Mucosa of rectum (tissue), 2 donors: ENCODE results near the gene TIMM10B.

ENCODE experiments used
- H3K27ac ChIP-seq, 2 donors: one replicate each; pipeline ENCODE4 v1.7.0; 2013; ENCODE audit warnings: inconsistent platforms in 2 of 2, low read depth in 2 of 2, low read length in 2 of 2
- H3K27me3 ChIP-seq, 2 donors: one replicate each; pipeline ENCODE4 v1.7.0; 2013; ENCODE audit warnings: low read length in 2 of 2; ENCODE audit not compliant: control insufficient read depth in 2 of 2, insufficient read depth in 2 of 2
- H3K36me3 ChIP-seq, 2 donors: one replicate each; pipeline ENCODE4 v1.7.0; 2013; ENCODE audit warnings: low read length in 2 of 2; ENCODE audit not compliant: control insufficient read depth in 2 of 2, insufficient read depth in 2 of 2
- H3K4me1 ChIP-seq, 2 donors: one replicate each; pipeline ENCODE4 v1.7.0; 2013; ENCODE audit warnings: low read length in 2 of 2, mild to moderate bottlenecking in 1 of 2; ENCODE audit not compliant: control insufficient read depth in 2 of 2, insufficient read depth in 2 of 2
- H3K4me3 ChIP-seq, 2 donors: one replicate each; pipeline ENCODE4 v1.7.0; 2013; ENCODE audit warnings: low read length in 2 of 2
- H3K9ac ChIP-seq, 2 donors: one replicate each; pipeline ENCODE4 v1.7.0; 2013; ENCODE audit warnings: low read length in 2 of 2, low read depth in 1 of 2, mild to moderate bottlenecking in 1 of 2
- H3K9me3 ChIP-seq, 2 donors: one replicate each; pipeline ENCODE4 v1.7.0; 2013; ENCODE audit warnings: low read length in 2 of 2; ENCODE audit not compliant: control insufficient read depth in 2 of 2
- donor health status: healthy.
- donor health status: Normal muscosa, but diverticular disease.

The TIMM10B gene

DNA sequence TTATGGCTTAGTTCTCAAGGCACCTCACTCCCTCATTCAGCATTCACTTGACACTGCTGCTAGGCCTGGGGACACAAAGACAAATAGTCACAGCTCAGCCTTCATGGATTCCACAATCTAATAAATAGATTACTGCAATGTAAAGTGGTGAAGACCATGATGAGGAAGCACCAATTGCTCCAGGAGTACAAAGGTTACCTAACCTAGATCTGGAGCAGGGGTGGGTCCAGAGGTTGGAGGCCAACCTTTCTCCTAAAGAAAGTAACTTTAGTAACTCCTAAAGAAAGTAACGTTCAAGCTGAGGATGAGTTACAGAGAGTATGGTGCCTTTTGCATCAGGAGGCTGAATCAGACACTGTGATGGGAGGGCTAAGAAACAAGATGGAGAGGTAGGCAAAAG lies 11.7 kb upstream of the TIMM10B start:
- H3K36me3 ChIP-seq = peaks cover 8% of the 10 kb centered on the region in 2 donors
- H3K4me3 ChIP-seq = peak overlapping the region in 1 of 2 donors; percentile 20
- no peaks in the 10 kb centered on the region for H3K27me3 ChIP-seq
- H3K27ac ChIP-seq = peak overlapping the region; percentile 56 to 69
- no peaks in the 10 kb centered on the region for H3K9me3 ChIP-seq
- H3K4me1 ChIP-seq = peaks cover 18 to 31% of the 10 kb centered on the region in 2 donors
- H3K9ac ChIP-seq = no peak overlapping the region

DNA sequence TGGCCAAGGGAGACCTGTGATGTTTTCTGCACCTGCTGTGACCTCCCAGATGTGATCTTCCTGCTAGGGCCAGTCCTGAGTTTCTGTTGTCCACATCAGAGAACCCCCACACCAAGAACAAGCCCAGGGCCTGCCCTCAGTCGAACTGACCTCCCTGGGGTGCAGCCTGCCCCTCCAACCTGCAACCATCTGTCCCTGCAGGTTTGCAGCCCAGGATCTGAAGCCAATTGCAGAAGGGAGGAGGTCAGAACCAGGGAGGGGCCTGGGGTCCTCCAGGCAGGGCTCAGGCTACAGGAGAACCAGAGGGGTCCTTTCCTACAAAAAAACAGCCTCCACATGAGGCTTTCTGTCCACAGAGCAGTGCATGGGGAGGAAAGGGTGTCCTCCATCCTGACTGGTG lies 8.4 kb upstream of the TIMM10B start:
- peak overlapping the region in 1 of 2 donors; percentile 32 for H3K27ac ChIP-seq
- peak overlapping the region; percentile 41 to 44 for H3K9ac ChIP-seq
- H3K9me3 ChIP-seq = no peaks in the 10 kb centered on the region
- peaks cover 27 to 42% of the 10 kb centered on the region in 2 donors for H3K4me1 ChIP-seq
- no peaks in the 10 kb centered on the region for H3K27me3 ChIP-seq
- peak overlapping the region; percentile 78 to 85 for H3K4me3 ChIP-seq
- peaks cover 10 to 14% of the 10 kb centered on the region in 2 donors for H3K36me3 ChIP-seq

DNA sequence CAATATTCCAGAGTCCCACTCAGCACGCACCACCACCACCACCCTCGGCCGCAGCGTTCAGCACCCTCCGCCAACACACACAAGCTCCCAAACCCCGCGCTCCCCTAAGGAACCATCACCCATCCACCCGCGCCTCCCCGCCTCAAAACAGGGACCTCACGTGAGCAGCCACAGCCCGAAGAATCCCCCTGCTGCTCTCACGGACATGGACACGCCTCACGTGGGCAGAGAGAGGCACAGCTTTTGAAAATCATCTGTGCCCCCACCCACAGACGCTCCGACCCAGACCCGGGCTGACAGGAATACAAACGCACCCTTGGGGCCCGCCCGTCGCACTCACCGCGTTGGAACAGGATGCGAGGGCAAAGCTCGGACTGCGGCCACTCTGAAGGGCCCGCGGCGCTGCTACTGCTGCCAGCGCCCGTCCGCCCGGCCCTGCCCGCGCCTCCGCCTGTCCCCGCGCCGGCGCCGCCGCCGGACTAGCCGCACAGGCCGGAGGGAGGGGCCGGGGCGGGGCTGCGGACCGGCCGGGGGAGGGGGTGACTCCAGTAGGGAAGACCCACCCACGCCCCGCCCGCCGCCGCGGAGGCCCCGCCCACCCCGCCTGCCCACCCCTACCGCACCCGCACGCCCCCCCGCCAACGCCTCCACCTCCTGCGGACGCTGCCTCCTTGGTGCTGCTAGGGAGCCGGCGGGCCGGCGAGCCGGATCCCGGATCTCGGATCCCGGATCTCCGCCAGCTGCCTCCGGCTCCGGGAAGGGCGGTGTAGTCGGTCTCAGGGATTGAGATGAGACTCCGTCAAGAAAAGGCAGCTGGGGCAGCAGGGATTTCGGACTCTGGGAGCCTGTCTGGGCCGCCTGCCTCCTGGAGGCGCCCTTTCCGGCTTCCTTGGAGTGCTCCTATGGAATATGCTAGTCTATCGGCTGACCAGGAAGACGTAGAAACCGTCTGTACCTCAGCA lies 7.6 kb upstream of the TIMM10B start, which contains the start of gene TRIM3:
TRIM3 (minus strand) TSS at position 491 of the 962 bp plus-strand sequence. CDS start 8,246 bp downstream, outside the sequence.
- Histone ChIP-seq H3K9ac (peak within 1 kb of the TSS; percentile 81 to 94), H3K27ac (peak within 1 kb of the TSS; percentile 97), H3K4me1 (peaks cover 27 to 39% of the 10 kb centered on the region in 2 donors)

DNA sequence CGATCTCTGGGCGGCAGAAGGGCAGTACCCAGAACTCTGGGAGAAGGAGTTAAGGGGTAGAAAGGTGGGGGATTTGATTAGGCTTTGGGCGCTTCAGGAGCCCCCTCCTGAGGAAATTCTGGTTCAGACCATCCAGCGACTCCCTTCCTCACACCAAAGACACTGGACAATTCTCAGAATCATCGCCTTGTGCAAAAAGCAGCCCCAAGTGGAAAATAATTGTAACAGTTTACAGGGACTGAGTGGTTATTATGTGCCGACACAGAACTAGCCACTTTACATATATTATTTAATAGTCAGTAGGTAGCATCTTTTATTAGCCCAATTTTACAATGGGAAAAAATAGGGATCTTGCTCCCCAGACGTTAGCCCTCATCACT lies 6.9 kb upstream of the TIMM10B start:
- Histone ChIP-seq H3K4me1 (peaks cover 21 to 33% of the 10 kb centered on the region in 2 donors), H3K9ac (peak overlapping the region; percentile 81 to 94), H3K27me3 (no peaks in the 10 kb centered on the region), H3K9me3 (no peaks in the 10 kb centered on the region), H3K27ac (peak overlapping the region; percentile 97), H3K36me3 (peaks cover 24 to 28% of the 10 kb centered on the region in 2 donors), H3K4me3 (peak overlapping the region; percentile 71 to 75)

More for the DNA sequence above, 7.6 kb upstream of the TIMM10B start, which contains the start of gene TRIM3:
- no peaks in the 10 kb centered on the region for H3K9me3 ChIP-seq
- peak within 1 kb of the TSS; percentile 78 to 85 for H3K4me3 ChIP-seq
- H3K27me3 ChIP-seq = no peaks in the 10 kb centered on the region
- peaks cover 18 to 22% of the 10 kb centered on the region in 2 donors for H3K36me3 ChIP-seq

GRCh38 chr11:6474806-6475500 lies 6.3 kb upstream of the TIMM10B start:
- peak overlapping the region; percentile 71 to 75 for H3K4me3 ChIP-seq
- peak overlapping the region; percentile 81 to 94 for H3K9ac ChIP-seq
- H3K9me3 ChIP-seq = no peaks in the 10 kb centered on the region
- H3K27ac ChIP-seq = peak overlapping the region; percentile 97
- peaks cover 26 to 32% of the 10 kb centered on the region in 2 donors for H3K4me1 ChIP-seq
- no peaks in the 10 kb centered on the region for H3K27me3 ChIP-seq
- peaks cover 27 to 28% of the 10 kb centered on the region in 2 donors for H3K36me3 ChIP-seq

- peak overlapping the region; percentile 26 to 97 for H3K27ac ChIP-seq
- no peak overlapping the region for H3K4me3 ChIP-seq
- H3K9ac ChIP-seq = peak overlapping the region in 1 of 2 donors; percentile 8
- no peaks in the 10 kb centered on the region for H3K27me3 ChIP-seq
- H3K4me1 ChIP-seq = peaks cover 36 to 39% of the 10 kb centered on the region in 2 donors
- peaks cover 27 to 28% of the 10 kb centered on the region in 2 donors for H3K36me3 ChIP-seq
- no peaks in the 10 kb centered on the region for H3K9me3 ChIP-seq
Observed at GRCh38 chr11:6475936-6476335, 5.4 kb upstream of the TIMM10B start.

GRCh38 chr11:6476571-6476970 lies 4.7 kb upstream of the TIMM10B start:
- no peak overlapping the region for H3K4me3 ChIP-seq
- no peak overlapping the region for H3K9ac ChIP-seq
- peaks cover 36 to 39% of the 10 kb centered on the region in 2 donors for H3K4me1 ChIP-seq
- no peak overlapping the region for H3K27ac ChIP-seq
- no peaks in the 10 kb centered on the region for H3K27me3 ChIP-seq
- H3K9me3 ChIP-seq = no peaks in the 10 kb centered on the region
- peaks cover 27 to 28% of the 10 kb centered on the region in 2 donors for H3K36me3 ChIP-seq

DNA sequence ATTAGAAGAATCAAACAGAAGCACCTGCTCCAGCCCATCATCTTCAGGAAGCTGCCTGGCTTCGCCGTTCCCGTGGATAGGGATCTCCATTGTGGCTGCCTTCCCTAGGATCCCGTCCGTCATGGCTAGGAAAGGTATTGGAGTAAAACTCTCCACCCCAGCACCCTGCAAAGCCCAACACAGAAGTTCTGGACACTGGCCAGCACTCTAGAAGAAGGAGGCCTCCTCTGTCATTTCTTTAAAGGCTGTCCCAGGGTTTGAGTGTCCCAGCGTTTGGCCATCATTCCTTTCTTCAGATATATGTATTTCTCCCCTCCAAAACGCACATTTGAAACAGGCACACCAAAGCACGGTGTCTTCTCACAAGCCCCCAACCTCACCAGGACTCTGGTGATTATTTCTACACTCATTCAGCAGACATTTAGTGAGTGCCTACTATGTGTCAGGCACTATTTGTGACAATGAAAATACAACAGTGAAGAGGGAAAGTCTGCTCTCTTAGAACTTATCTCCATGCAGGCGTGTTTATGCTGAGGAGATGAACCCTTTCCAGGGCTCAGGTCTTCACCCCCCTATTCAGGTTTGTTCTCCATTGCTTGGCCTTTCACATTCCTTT lies 894 bp upstream of the TIMM10B start:
- H3K27ac ChIP-seq = peak overlapping the region; percentile 90 to 95
- no peaks in the 10 kb centered on the region for H3K27me3 ChIP-seq
- H3K9ac ChIP-seq = peak overlapping the region; percentile 70 to 93
- H3K36me3 ChIP-seq = peaks cover 39 to 55% of the 10 kb centered on the region in 2 donors
- H3K4me3 ChIP-seq = peak overlapping the region; percentile 91 to 98
- H3K4me1 ChIP-seq = peaks cover 33 to 36% of the 10 kb centered on the region in 2 donors
- no peaks in the 10 kb centered on the region for H3K9me3 ChIP-seq

DNA sequence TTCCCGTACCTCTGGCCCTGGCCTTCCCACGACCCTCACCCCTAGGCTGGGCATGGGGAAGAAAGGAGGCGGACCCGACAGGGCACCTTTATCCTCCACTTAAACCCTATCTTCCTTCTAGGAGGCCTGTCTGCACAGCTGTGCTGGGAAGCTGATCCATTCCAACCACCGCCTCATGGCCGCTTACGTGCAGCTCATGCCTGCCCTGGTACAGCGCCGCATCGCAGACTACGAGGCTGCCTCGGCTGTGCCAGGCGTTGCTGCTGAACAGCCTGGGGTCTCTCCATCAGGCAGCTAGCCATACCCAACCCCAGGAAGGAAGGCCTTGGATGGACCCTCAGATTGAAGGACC lies 599 bp downstream of the TIMM10B start:
- peak overlapping the region; percentile 70 to 93 for H3K9ac ChIP-seq
- H3K27me3 ChIP-seq = no peaks in the 10 kb centered on the region
- peak overlapping the region; percentile 90 to 95 for H3K27ac ChIP-seq
- peaks cover 38 to 40% of the 10 kb centered on the region in 2 donors for H3K4me1 ChIP-seq
- peak overlapping the region; percentile 91 to 98 for H3K4me3 ChIP-seq
- H3K36me3 ChIP-seq = peaks cover 41 to 68% of the 10 kb centered on the region in 2 donors
- H3K9me3 ChIP-seq = no peaks in the 10 kb centered on the region
